Measurements from ENCODE around the gene CPLX3. TPM values are rescaled to one million over a fixed set of nuclear protein-coding genes. Genes with fewer than 3 reads are reported as not detected.

Gene CPLX3
- total RNA-seq, 4 donors from 2014 or later: not detected

DNA sequence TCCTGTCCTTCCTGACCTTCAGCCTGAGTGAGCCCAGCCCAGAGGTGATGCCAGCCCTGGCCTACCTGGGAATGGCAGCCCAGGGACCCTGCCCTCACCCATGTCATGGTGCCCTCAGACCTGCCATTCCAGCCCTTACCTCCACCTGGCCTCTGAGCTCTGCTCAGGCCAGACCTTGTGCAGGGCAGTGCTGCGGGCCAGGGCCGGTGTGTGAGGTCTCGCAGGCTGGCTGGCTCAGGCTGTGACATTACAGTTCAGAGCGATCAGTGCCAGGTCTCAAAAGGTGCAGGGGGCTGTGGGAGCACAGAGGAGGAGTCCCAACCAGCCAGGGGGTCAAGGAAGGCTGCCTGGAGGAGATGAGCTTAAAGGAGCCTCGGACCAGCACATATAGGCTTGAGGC is 6.4 kb upstream of the CPLX3 start:
- no peaks in the 10 kb centered on the region for H3K4me1 ChIP-seq
- no peaks in the 10 kb centered on the region for H3K27me3 ChIP-seq
- intact Hi-C loops (cut with DNase I; ENCODE audit: low total_unique reads): no loop called here
- H3K36me3 ChIP-seq: no peaks in the 10 kb centered on the region
- H3K27ac ChIP-seq: no peak overlapping the region
- DNase-seq: no peak
- TF ChIP-seq, protein P1, sequence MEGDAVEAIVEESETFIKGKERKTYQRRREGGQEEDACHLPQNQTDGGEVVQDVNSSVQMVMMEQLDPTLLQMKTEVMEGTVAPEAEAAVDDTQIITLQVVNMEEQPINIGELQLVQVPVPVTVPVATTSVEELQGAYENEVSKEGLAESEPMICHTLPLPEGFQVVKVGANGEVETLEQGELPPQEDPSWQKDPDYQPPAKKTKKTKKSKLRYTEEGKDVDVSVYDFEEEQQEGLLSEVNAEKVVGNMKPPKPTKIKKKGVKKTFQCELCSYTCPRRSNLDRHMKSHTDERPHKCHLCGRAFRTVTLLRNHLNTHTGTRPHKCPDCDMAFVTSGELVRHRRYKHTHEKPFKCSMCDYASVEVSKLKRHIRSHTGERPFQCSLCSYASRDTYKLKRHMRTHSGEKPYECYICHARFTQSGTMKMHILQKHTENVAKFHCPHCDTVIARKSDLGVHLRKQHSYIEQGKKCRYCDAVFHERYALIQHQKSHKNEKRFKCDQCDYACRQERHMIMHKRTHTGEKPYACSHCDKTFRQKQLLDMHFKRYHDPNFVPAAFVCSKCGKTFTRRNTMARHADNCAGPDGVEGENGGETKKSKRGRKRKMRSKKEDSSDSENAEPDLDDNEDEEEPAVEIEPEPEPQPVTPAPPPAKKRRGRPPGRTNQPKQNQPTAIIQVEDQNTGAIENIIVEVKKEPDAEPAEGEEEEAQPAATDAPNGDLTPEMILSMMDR (IDR thresholded peaks at IDR 0.05): no peak
- no peak for TF ChIP-seq POLR2A (IDR thresholded peaks at IDR 0.05)
- H3K9me3 ChIP-seq: no peaks in the 10 kb centered on the region
- H3K4me3 ChIP-seq: no peak overlapping the region

DNA sequence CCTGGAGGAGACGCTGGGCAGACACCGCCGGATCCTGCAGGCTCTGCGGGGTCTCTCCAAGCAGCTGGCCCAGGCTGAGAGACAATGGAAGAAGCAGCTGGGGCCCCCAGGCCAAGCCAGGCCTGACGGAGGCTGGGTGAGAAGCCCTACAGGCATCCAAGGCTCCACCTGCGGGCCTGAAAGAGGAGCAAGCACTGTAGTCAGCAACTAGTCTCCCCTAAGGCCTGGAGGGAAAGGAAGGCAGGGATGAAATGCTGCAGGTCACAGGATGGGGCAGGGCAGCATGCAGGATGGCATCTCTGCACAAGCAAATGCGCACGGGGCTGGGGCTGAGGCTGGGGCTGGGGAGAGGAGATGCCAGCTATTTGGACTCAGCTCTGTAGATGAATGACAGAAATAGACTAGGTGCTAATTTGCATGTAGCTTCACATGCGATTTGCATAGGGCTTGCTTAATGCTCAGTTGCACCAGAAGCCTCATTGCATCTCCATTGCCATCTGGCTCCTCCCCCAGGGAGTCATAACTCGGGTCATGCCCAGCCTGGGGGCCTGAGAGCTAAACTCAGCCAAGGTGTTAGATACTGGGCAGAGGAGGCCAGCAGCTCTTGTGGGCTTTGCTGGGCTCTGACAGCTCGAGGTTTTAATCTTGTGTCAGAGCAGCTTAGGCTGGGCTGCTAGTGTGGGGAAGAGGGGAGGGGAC is 5.2 kb upstream of the CPLX3 start:
- H3K4me1 ChIP-seq: no peaks in the 10 kb centered on the region
- H3K36me3 ChIP-seq: no peaks in the 10 kb centered on the region
- no peak overlapping the region for H3K27ac ChIP-seq
- H3K4me3 ChIP-seq: no peak overlapping the region
- intact Hi-C loops (cut with DNase I; ENCODE audit: low total_unique reads): no loop called here
- no peak for DNase-seq
- TF ChIP-seq, protein P1 (IDR thresholded peaks at IDR 0.05): no peak
- TF ChIP-seq POLR2A (IDR thresholded peaks at IDR 0.05): no peak
- no peaks in the 10 kb centered on the region for H3K27me3 ChIP-seq
- no peaks in the 10 kb centered on the region for H3K9me3 ChIP-seq

DNA sequence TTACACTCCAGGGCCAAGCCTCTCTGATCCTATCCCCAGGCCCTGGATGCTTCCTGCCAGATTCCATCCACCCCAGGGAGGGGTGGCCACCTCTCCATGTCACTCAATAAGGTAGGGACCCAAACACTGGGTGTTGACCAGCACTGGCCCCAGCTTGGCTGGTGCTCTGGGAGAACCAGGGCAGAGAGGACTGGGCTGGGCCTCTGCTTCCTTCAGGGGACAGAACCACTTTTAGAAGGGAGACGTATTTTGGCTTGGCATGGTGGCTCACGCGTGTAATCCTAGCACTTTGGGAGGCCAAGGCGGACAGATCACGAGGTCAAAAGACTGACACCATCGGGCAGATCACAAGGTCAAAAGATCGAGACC is 4.7 kb upstream of the CPLX3 start:
- no peak overlapping the region for H3K27ac ChIP-seq
- H3K27me3 ChIP-seq: no peaks in the 10 kb centered on the region
- intact Hi-C loops (cut with DNase I; ENCODE audit: low total_unique reads): no loop called here
- TF ChIP-seq, protein P1 (IDR thresholded peaks at IDR 0.05): no peak
- no peak for TF ChIP-seq POLR2A (IDR thresholded peaks at IDR 0.05)
- no peaks in the 10 kb centered on the region for H3K4me1 ChIP-seq
- H3K9me3 ChIP-seq: no peaks in the 10 kb centered on the region
- H3K36me3 ChIP-seq: no peaks in the 10 kb centered on the region
- no peak overlapping the region for H3K4me3 ChIP-seq
- no peak for DNase-seq

DNA sequence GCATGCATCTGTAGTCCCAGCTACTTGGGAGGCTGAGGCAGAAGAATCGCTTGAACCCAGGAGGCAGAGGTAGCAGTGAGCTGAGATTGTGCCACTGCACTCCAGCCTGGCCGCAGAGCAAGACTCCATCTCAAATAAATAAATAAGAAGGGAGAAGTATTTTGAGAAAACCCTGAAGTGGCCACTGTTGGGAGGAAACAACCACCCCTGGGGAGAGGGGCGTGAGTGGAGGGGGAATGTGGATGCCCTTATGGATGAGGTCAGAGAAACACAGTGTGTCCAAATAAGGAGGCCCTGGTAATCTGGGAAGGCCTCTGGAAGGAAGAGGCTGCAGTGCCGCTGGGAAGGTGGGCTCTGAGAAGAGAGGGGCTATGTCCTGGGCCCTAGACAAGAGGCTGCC is 4.2 kb upstream of the CPLX3 start:
- no peak overlapping the region for H3K27ac ChIP-seq
- no peaks in the 10 kb centered on the region for H3K4me1 ChIP-seq
- TF ChIP-seq, protein P1 (IDR thresholded peaks at IDR 0.05): no peak
- TF ChIP-seq POLR2A (IDR thresholded peaks at IDR 0.05): no peak
- intact Hi-C loops (cut with DNase I; ENCODE audit: low total_unique reads): no loop called here
- no peaks in the 10 kb centered on the region for H3K9me3 ChIP-seq
- DNase-seq: no peak
- H3K36me3 ChIP-seq: no peaks in the 10 kb centered on the region
- no peaks in the 10 kb centered on the region for H3K27me3 ChIP-seq
- H3K4me3 ChIP-seq: no peak overlapping the region

DNA sequence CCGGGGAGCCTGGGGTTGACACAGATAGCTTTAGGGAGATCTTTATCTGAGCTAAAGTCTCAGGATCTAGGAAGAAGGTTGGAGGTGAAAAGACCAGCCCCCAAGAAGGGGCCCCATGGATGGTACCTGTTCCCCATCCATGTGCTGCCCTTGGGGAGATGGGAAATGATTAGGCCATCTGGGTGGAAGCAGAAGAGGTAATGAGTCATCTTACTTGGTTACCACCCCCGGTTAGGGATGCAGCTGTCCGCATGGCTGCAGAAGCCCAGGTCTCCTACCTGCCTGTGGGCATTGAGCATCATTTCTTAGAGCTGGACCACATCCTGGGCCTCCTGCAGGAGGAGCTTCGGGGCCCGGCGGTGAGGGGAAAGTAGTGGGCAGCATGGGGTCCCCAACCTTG is 3.1 kb upstream of the CPLX3 start:
- intact Hi-C loops (cut with DNase I; ENCODE audit: low total_unique reads): no loop called here

More for the DNA sequence above, 3.1 kb upstream of the CPLX3 start:
- Histone ChIP-seq H3K27ac (no peak overlapping the region), H3K9me3 (no peaks in the 10 kb centered on the region), H3K27me3 (no peaks in the 10 kb centered on the region), H3K4me1 (no peaks in the 10 kb centered on the region), H3K4me3 (no peak overlapping the region), H3K36me3 (no peaks in the 10 kb centered on the region)
- TF ChIP-seq, protein P1 (IDR thresholded peaks at IDR 0.05): no peak
- no peak for TF ChIP-seq POLR2A (IDR thresholded peaks at IDR 0.05)
- no peak for DNase-seq

All from uterus (tissue), 4 donors.